GM12891 (cell line): ENCODE results near the gene FREM1.
A peak's percentile ranks its signal among the peaks of the same experiment; 100 is the strongest.

ENCODE experiments used
- DNase-seq: peaks from one replicate; pipeline ENCODE4 v3.0.0; 2011; ENCODE audit warnings: low spot score; ENCODE audit not compliant: insufficient read length
- FAIRE-seq: peaks from 2 replicates; lab custom pipeline; 2011; peaks lifted over from hg19 to GRCh38; lab: Jason Lieb, UNC
- PAX5 ChIP-seq: IDR thresholded peaks from 2 replicates; pipeline ENCODE4 v1.6.1; 2011; ENCODE audit warnings: low read length, moderate library complexity, mild to moderate bottlenecking; ENCODE audit not compliant: insufficient read depth, severe bottlenecking
- POLR2A ChIP-seq: IDR thresholded peaks from 2 replicates; pipeline ENCODE4 v1.6.1; 2011; ENCODE audit warnings: low read depth, low read length, control low read depth
- POLR2AphosphoS5 ChIP-seq: IDR thresholded peaks from 2 replicates; pipeline ENCODE4 v1.6.1; 2011; ENCODE audit warnings: low read depth, low read length, control low read depth
- POU2F2 ChIP-seq: IDR thresholded peaks from 2 replicates; pipeline ENCODE4 v1.6.1; 2011; ENCODE audit warnings: low read depth, mild to moderate bottlenecking, control low read depth, low read length, moderate library complexity
- SPI1 ChIP-seq: IDR thresholded peaks from 2 replicates; pipeline ENCODE4 v1.6.1; 2011; ENCODE audit warnings: low read depth, low read length, control low read depth
- TAF1 ChIP-seq: IDR thresholded peaks from 2 replicates; pipeline ENCODE4 v1.6.1; 2011; ENCODE audit warnings: low read depth, low read length, control low read depth

Gene FREM1

DNA sequence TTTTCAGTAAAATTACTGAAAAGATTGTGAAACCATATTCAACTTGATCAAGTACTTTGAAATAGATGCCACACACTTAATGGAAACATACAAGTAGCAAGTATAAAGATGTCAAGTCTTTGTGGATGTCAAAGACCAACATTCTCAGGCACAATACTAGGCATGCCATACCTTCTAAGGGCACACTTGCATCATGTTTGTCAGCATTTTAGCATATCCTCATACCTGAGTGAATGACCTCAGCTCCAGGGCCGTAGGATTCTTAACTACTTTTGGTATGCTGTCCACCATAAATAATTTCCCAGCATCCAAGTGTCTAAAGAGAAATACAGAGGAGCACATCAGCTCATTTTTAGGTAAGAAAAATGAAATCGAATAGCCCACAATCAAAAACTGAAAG is 86.4 kb downstream of the FREM1 start:
- no peak for FAIRE-seq
- no peak for DNase-seq
- TF ChIP-seq POLR2AphosphoS5 (no peak), SPI1 (no peak), POU2F2 (no peak), POLR2A (no peak), TAF1 (no peak), PAX5 (no peak)

DNA sequence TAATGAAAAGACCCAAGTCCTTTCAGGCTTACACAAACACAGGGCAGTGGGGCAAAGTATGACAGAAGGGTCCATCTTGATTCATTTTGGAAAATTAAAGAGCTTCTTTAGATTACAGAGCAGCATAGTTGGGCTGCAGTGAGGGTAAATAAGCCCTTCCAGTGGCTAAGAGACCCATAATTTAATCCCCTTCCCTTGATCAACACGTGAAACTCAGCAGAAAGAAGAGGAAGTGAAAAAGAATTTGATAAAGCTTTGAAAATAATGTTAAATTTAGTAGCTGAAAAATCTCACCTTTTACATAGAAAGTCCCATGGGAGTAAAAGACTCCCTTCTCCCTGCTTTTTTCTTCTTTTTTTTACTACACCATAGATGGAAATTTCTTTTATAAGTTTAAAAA is 87.6 kb downstream of the FREM1 start:
- DNase-seq: no peak
- TF ChIP-seq TAF1 (no peak), POLR2AphosphoS5 (no peak), SPI1 (peak; percentile 77), POLR2A (no peak), PAX5 (no peak), POU2F2 (no peak)
- no peak for FAIRE-seq

DNA sequence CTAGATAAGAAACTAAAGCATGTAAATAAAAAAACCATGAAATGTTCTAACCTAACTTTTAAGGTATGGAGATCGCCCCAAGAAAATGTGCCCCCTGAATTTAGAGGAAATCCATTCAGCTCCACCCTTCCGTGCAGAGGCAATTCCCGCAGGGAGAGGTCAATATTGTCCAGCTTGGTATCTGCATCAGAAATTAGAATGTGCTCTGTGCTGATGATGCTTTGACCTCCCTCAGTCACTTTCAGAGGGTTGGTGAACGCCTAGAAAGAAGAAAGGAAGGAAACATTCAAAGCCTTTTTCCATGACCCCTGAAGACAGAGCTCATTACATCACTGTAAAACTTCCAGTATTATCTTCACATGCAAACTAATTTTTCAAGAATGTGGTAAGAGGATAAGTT is 91.0 kb downstream of the FREM1 start:
- no peak for FAIRE-seq
- DNase-seq: no peak
- TF ChIP-seq POU2F2: no peak
- no peak for TF ChIP-seq POLR2AphosphoS5
- TF ChIP-seq SPI1: no peak
- TF ChIP-seq PAX5: no peak
- TF ChIP-seq TAF1: no peak
- TF ChIP-seq POLR2A: no peak

DNA sequence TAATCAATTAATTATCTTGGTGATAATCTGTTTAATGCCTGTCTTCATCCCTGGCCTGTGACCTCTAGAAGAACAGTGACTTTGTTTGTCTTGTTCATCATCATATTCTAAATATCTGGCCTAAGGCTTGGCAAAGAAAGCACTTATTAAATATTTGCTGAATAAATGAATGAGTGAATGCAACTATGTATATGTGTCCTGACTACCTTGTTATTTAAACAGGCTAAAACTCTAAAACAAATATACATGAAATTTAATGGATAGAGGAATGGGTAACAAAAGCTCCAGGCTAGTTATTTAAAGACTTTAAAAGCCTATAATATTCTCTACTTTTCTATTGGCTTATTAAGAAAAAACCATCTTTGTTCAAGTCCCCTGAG is 96.0 kb downstream of the FREM1 start:
- DNase-seq (no peak), FAIRE-seq (no peak)
- no peak for TF ChIP-seq POLR2AphosphoS5
- no peak for TF ChIP-seq SPI1
- TF ChIP-seq POU2F2: no peak
- no peak for TF ChIP-seq POLR2A
- TF ChIP-seq PAX5: no peak
- TF ChIP-seq TAF1: no peak

DNA sequence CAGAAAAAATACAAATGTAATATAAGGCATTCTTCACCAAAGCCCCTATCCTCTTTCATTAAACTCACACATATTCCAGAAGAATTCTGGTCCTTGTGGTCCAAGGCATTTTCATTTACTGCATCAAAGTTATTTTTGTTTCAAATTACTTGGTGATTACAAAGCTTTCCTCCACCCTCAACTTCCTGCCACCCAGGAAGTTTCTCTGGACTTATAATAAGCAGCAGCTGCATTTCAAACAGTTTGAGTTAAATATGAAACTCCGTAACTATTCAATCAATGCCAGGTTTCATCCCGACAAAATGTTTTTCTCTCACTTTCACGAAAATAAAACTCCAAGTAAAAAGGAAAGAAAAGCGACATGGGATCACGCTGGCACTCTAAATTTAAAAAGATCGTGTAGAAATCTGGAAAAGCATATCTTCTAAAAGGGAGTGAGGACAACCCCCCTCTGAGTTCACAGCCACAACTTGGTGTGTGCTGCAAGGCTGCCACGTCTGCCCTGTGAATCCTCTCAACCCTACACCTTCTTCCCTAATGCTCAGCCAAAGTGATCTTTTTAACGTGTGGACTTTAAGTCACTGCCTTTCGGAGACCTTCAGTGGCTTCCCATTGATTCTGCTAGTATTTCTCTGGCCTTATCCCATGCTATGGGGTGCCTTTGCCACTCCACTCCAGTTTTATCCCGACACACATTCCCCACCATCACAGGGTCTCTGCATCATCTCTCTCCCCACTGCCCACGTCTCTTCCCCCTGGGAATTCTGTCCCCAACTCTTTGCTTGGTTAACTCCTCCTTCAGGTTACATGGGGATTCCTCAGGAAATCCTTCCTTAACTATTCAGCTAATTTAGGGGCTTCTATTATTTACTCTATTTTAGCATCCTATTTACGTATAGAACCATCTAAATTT is 96.6 kb downstream of the FREM1 start:
- TF ChIP-seq TAF1: no peak
- TF ChIP-seq POU2F2: no peak
- no peak for TF ChIP-seq POLR2AphosphoS5
- no peak for TF ChIP-seq PAX5
- TF ChIP-seq POLR2A: no peak
- no peak for TF ChIP-seq SPI1
- no peak for DNase-seq
- no peak for FAIRE-seq

DNA sequence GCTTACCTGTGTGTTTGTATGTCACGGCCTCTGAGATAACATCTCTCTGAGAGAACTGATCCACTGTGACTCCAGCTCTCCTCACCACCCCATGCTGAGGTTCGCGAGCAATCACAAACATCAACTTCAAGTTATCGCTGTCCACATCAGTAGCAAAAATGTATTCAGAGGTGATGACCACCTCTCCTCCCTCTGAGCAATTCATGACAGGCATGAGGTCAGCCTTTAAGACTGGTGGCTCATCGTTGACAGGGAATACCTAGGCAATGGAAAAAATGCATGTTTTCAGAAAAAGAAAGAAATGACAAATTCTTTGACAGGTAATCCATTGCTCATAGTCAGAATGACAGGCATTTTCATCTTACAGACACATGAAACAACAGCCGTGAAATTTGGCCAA is 97.4 kb downstream of the FREM1 start:
- peak; percentile 16 for FAIRE-seq
- no peak for DNase-seq
- no peak for TF ChIP-seq POLR2AphosphoS5
- no peak for TF ChIP-seq PAX5
- TF ChIP-seq TAF1: no peak
- TF ChIP-seq SPI1: no peak
- TF ChIP-seq POLR2A: no peak
- no peak for TF ChIP-seq POU2F2

DNA sequence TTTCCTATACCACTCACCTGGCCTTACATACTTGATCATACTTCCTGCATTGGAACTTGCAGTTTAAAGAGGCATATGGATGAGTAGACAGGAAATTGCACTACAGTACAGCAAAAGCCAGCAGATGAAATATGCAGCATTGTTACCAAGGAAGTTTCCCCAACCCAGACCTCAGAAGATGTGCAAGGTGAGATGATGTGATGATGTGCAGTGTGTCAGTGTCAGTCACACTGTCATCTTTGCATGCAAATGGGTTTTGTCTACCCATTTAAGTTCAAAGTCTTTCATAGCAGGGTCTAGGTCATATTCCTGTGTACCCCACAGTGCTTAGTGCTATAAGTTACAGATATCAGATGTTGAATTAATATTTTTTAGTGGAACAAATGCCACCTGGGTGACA is 98.4 kb downstream of the FREM1 start:
- TF ChIP-seq PAX5 (no peak), POLR2A (no peak), TAF1 (no peak), POLR2AphosphoS5 (no peak), POU2F2 (no peak), SPI1 (no peak)
- FAIRE-seq (no peak), DNase-seq (no peak)

DNA sequence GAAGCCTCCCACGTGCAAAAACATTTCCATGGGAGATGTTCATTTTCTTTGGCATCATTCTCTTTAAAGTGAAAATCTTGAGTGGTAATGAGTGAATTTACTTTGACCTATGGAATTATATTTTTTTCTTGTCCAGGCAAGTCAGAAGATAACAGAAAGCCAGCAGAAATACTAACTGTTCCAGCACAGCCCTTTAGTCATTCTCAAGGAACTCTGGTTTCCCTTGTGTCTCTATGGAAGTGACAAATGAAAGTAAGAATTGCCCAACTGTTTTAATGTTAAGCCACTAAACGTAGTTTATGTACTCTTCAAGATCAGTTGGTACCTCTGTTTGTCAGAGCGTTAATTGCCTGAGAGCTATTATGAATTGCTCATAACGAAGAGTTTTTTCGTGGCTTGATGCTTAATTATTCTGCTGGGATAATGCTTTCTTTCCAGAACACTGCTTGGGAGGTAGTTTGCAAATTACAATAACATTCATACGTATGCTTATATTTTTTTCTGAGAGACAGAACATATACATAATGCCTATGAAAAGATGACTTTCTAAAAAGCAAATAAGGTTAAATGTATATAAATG is 103.2 kb downstream of the FREM1 start:
- TF ChIP-seq POLR2A (no peak), PAX5 (no peak), SPI1 (no peak), POU2F2 (no peak), POLR2AphosphoS5 (no peak), TAF1 (no peak)
- no peak for DNase-seq
- FAIRE-seq: no peak

DNA sequence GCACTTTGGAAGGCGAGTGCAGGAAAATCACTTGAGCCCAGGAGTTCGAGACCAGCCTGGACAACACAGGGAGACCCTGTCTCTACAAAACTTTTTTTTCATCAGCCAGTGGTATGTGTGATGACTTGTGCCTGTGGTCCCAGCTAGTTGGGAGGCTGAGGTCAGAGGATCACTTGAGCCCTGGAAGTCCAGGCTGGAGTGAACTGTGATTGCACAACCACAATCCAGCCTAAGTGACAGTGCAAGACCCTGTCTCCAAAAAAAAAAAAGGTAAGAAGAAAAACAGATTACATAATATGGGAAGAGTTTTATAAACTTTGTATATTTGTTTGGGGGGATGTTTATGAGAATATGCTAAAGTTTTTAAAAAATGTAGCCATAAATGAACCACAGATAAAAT is 111.2 kb downstream of the FREM1 start:
- no peak for DNase-seq
- TF ChIP-seq TAF1: no peak
- no peak for TF ChIP-seq SPI1
- TF ChIP-seq PAX5: no peak
- no peak for TF ChIP-seq POU2F2
- TF ChIP-seq POLR2A: no peak
- TF ChIP-seq POLR2AphosphoS5: no peak
- no peak for FAIRE-seq

DNA sequence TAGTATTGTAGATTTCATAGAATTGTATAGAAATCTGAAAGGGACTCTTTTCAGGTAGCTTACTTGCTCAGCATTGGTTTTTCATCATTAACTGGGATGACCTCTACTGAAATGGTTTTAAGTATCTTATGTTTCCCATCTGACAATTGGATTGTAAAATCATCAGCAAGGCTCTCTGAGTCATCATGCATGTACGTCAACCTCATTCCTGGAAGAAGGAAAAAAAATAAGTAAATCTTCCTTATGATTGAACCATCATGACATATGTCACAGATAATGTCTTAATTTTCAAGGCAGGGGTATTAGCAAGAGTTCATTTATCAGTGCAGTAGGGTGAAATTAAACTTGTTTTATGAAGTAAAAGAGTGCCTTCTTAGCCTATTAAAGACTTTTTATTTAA is 112.8 kb downstream of the FREM1 start:
- FAIRE-seq: no peak
- TF ChIP-seq PAX5 (no peak), SPI1 (no peak), POLR2AphosphoS5 (no peak), POU2F2 (no peak), POLR2A (no peak), TAF1 (no peak)
- no peak for DNase-seq
